HG03045 (cell line): ENCODE data around the gene TAL1.

Experiments
- ATAC-seq: cut with Tn5 transposase; IDR thresholded peaks from one replicate; pipeline ENCODE4 v1.9.1; 2021; ENCODE audit warnings: mild to moderate bottlenecking, moderate library complexity; ENCODE audit not compliant: unreplicated experiment

The TAL1 gene

GRCh38 chr1:47178020-47178419 is 54.0 kb downstream of the TAL1 start:
- no peak for ATAC-seq

GRCh38 chr1:47175227-47175934 is 56.6 kb downstream of the TAL1 start:
- no peak for ATAC-seq

- ATAC-seq = no peak
These were observed 57.4 kb downstream of the TAL1 start for GRCh38 chr1:47174656-47175020.

GRCh38 chr1:47172782-47173181 is 59.2 kb downstream of the TAL1 start:
- no peak for ATAC-seq
